HepG2 (cell line): ENCODE data around the gene WDFY1. TPM values are rescaled to one million over a fixed set of nuclear protein-coding genes. Genes with fewer than 3 reads are reported as not detected.

Experiments
- BCL6 ChIP-seq: IDR thresholded peaks from 2 replicates; pipeline ENCODE4 v1.6.1; 2016; ENCODE audit warnings: missing genetic modification reagents, missing compliant biosample characterization
- HDAC2 ChIP-seq: sonication (generic); formaldehyde crosslinking; IDR thresholded peaks from 2 replicates; pipeline ENCODE4 v1.4.0; 2020; ENCODE audit warnings: missing genetic modification reagents
- KDM1A ChIP-seq: IDR thresholded peaks from 2 replicates; pipeline ENCODE4 v1.6.1; 2016; ENCODE audit warnings: missing compliant biosample characterization
- MAZ ChIP-seq, 2 experiments: sonication (generic) in 1 of 2; formaldehyde crosslinking in 1 of 2; IDR thresholded peaks; 2 replicates each; pipeline versions ENCODE4 v1.5.0 to v1.6.1; 2012 to 2020; ENCODE audit warnings: low read depth in 2 of 2, mild to moderate bottlenecking in 2 of 2, borderline replicate concordance in 1 of 2, improper control_type of control experiment in 1 of 2, low read length in 1 of 2, missing genetic modification reagents in 1 of 2, moderate library complexity in 1 of 2
- MED8 ChIP-seq: sonication (generic); formaldehyde crosslinking; IDR thresholded peaks from 2 replicates; pipeline ENCODE4 v1.8.1; 2023; ENCODE audit warnings: mild to moderate bottlenecking, missing genetic modification reagents; ENCODE audit not compliant: insufficient replicate concordance
- MEF2D ChIP-seq: sonication (generic); formaldehyde crosslinking; IDR thresholded peaks from 2 replicates; pipeline ENCODE4 v1.5.1; 2020; ENCODE audit warnings: mild to moderate bottlenecking, missing genetic modification reagents
- NFKB2 ChIP-seq: sonication (generic); formaldehyde crosslinking; IDR thresholded peaks from 2 replicates; pipeline ENCODE4 v1.4.0; 2020; ENCODE audit warnings: missing genetic modification reagents, borderline replicate concordance
- PRPF4 ChIP-seq: fragments of 200-400 bp; formaldehyde crosslinking; IDR thresholded peaks from 2 replicates; pipeline ENCODE4 v1.6.1; 2016; ENCODE audit warnings: low read length, low read depth; ENCODE audit not compliant: poor library complexity, severe bottlenecking
- RNF219 ChIP-seq: sonication (generic); formaldehyde crosslinking; IDR thresholded peaks from 2 replicates; pipeline ENCODE4 v1.5.0; 2020; ENCODE audit warnings: mild to moderate bottlenecking, missing genetic modification reagents
- SP2 ChIP-seq: sonication (generic); formaldehyde crosslinking; IDR thresholded peaks from 2 replicates; pipeline ENCODE4 v1.5.1; 2020; ENCODE audit warnings: mild to moderate bottlenecking, missing genetic modification reagents
- TARDBP ChIP-seq: sonication (generic); formaldehyde crosslinking; IDR thresholded peaks from 2 replicates; pipeline ENCODE4 v1.8.0; 2022; ENCODE audit warnings: mild to moderate bottlenecking, missing genetic modification reagents
- TEAD3 ChIP-seq: optimal IDR thresholded peaks from 2 replicates; pipeline ENCODE3; 2016; ENCODE audit warnings: borderline replicate concordance
- TMF1 ChIP-seq: sonication (generic); formaldehyde crosslinking; IDR thresholded peaks from 2 replicates; pipeline ENCODE4 v1.8.1; 2022; ENCODE audit warnings: low read depth, missing genetic modification reagents
- TOE1 ChIP-seq: sonication (generic); formaldehyde crosslinking; IDR thresholded peaks from 2 replicates; pipeline ENCODE4 v1.4.0; 2020; ENCODE audit warnings: mild to moderate bottlenecking, missing genetic modification reagents
- ZFP36L1 ChIP-seq: sonication (generic); formaldehyde crosslinking; IDR thresholded peaks from 2 replicates; pipeline ENCODE4 v1.8.0; 2022; ENCODE audit warnings: mild to moderate bottlenecking, missing genetic modification reagents, moderate library complexity
- ZNF260 ChIP-seq: sonication (generic); formaldehyde crosslinking; IDR thresholded peaks from 2 replicates; pipeline ENCODE4 v1.4.0; 2020; ENCODE audit warnings: missing genetic modification reagents, low read depth, mild to moderate bottlenecking, borderline replicate concordance
- ZNF33B ChIP-seq: sonication (generic); formaldehyde crosslinking; IDR thresholded peaks from 2 replicates; pipeline ENCODE4 v1.5.1; 2020; ENCODE audit warnings: mild to moderate bottlenecking, missing genetic modification reagents
- ZNF432 ChIP-seq: sonication (generic); formaldehyde crosslinking; IDR thresholded peaks from 2 replicates; pipeline ENCODE4 v1.5.0; 2020; ENCODE audit warnings: missing genetic modification reagents, mild to moderate bottlenecking, borderline replicate concordance
- ZSCAN30 ChIP-seq: sonication (generic); formaldehyde crosslinking; IDR thresholded peaks from 2 replicates; pipeline ENCODE4 v1.5.0; 2020; ENCODE audit warnings: mild to moderate bottlenecking, missing genetic modification reagents
- polyA plus RNA-seq, 8 experiments: library from polyadenylated mRNA; depleted of rRNA in 3 of 8; stranded (reverse) in 7 of 8; unstranded in 1 of 8; fragments of >200 nt; fragmentation: Illumina TruSeq in 4 of 8; extraction: Trizol in 4 of 8; gene quantifications; 2 replicates each; pipeline versions ENCODE4 v1.2.1 to v1.2.3, GENCODE V29; 2011 to 2016; ENCODE audit warnings: low read depth in 4 of 8, missing spikeins in 1 of 8, mixed read lengths in 1 of 8; ENCODE audit not compliant: insufficient read depth in 1 of 8
- total RNA-seq, 5 experiments: library from RNA; depleted of rRNA; stranded (reverse); fragments of >200 nt; fragmentation: Illumina TruSeq; extraction: Trizol; gene quantifications; 2 replicates each; pipeline ENCODE4 v1.2.3, GENCODE V29; 2016; ENCODE audit warnings: low read depth in 1 of 5
- TF ChIP-seq, protein P1 (sequence below): sonication (generic); formaldehyde crosslinking; IDR thresholded peaks from 2 replicates; pipeline ENCODE4 v1.9.0; 2021; ENCODE audit warnings: missing genetic modification reagents, borderline replicate concordance
- TF ChIP-seq, protein P2 (sequence below): IDR thresholded peaks from 2 replicates; pipeline ENCODE4 v1.6.1; 2016; ENCODE audit warnings: missing compliant biosample characterization, missing genetic modification reagents, borderline replicate concordance
- TF ChIP-seq, protein P3 (sequence below): sonication (generic); formaldehyde crosslinking; IDR thresholded peaks from 2 replicates; pipeline ENCODE4 v1.9.0; 2021; ENCODE audit warnings: missing genetic modification reagents, mild to moderate bottlenecking, borderline replicate concordance

The WDFY1 gene
- total and polyA plus RNA-seq, 2 of the 13 experiments (the other 11 are each of a cell fraction or from before 2014, with no cell fraction given), result 77.0 to 78.4 TPM

GRCh38 chr2:223908304-223908998 is 36.7 kb downstream of the WDFY1 start (continued):
- TF ChIP-seq, protein P1, sequence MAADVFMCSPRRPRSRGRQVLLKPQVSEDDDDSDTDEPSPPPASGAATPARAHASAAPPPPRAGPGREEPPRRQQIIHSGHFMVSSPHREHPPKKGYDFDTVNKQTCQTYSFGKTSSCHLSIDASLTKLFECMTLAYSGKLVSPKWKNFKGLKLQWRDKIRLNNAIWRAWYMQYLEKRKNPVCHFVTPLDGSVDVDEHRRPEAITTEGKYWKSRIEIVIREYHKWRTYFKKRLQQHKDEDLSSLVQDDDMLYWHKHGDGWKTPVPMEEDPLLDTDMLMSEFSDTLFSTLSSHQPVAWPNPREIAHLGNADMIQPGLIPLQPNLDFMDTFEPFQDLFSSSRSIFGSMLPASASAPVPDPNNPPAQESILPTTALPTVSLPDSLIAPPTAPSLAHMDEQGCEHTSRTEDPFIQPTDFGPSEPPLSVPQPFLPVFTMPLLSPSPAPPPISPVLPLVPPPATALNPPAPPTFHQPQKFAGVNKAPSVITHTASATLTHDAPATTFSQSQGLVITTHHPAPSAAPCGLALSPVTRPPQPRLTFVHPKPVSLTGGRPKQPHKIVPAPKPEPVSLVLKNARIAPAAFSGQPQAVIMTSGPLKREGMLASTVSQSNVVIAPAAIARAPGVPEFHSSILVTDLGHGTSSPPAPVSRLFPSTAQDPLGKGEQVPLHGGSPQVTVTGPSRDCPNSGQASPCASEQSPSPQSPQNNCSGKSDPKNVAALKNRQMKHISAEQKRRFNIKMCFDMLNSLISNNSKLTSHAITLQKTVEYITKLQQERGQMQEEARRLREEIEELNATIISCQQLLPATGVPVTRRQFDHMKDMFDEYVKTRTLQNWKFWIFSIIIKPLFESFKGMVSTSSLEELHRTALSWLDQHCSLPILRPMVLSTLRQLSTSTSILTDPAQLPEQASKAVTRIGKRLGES (CRISPR knock-in tag), result no peak
- TF ChIP-seq MEF2D (CRISPR knock-in tag), result peak; percentile 94
- no peak for TF ChIP-seq ZNF432 (CRISPR knock-in tag)
- TF ChIP-seq MAZ (IDR thresholded peaks at IDR 0.05; ENCODE audit: borderline replicate concordance, low read depth, low read length), result peak; percentile 25; the same call in 1 of the 2 replicates
- 0 out of 2 replicates have a peak, but pooled peaks have one; percentile 49 for TF ChIP-seq MAZ (CRISPR knock-in tag; IDR thresholded peaks at IDR 0.05; ENCODE audit: low read depth)
- TF ChIP-seq, protein P2, sequence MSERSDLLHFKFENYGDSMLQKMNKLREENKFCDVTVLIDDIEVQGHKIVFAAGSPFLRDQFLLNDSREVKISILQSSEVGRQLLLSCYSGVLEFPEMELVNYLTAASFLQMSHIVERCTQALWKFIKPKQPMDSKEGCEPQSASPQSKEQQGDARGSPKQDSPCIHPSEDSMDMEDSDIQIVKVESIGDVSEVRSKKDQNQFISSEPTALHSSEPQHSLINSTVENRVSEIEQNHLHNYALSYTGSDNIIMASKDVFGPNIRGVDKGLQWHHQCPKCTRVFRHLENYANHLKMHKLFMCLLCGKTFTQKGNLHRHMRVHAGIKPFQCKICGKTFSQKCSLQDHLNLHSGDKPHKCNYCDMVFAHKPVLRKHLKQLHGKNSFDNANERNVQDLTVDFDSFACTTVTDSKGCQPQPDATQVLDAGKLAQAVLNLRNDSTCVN (CRISPR knock-in tag), result peak; percentile 54; the same call in 1 of the 2 replicates
- TF ChIP-seq SP2 (CRISPR knock-in tag), result no peak
- peak; percentile 99 for TF ChIP-seq TEAD3 (CRISPR knock-in tag)
- no peak for TF ChIP-seq ZNF260 (CRISPR knock-in tag)
- TF ChIP-seq TMF1 (CRISPR knock-in tag), result no peak
- 0 out of 2 replicates have a peak, but pooled peaks have one; percentile 81 for TF ChIP-seq TOE1
- TF ChIP-seq ZNF33B, result no peak; the same call in 1 of the 2 replicates
- peak; percentile 58; the same call in 1 of the 2 replicates for TF ChIP-seq NFKB2 (CRISPR knock-in tag)
- TF ChIP-seq MED8 (CRISPR knock-in tag), result no peak
- no peak for TF ChIP-seq PRPF4
- peak; percentile 91 for TF ChIP-seq KDM1A (CRISPR knock-in tag)
- peak; percentile 96 for TF ChIP-seq BCL6
- peak; percentile 97 for TF ChIP-seq TARDBP (CRISPR knock-in tag)
- TF ChIP-seq, protein P3, sequence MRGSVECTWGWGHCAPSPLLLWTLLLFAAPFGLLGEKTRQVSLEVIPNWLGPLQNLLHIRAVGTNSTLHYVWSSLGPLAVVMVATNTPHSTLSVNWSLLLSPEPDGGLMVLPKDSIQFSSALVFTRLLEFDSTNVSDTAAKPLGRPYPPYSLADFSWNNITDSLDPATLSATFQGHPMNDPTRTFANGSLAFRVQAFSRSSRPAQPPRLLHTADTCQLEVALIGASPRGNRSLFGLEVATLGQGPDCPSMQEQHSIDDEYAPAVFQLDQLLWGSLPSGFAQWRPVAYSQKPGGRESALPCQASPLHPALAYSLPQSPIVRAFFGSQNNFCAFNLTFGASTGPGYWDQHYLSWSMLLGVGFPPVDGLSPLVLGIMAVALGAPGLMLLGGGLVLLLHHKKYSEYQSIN (CRISPR knock-in tag), result no peak
- TF ChIP-seq RNF219 (CRISPR knock-in tag), result 0 out of 2 replicates have a peak, but pooled peaks have one; percentile 31
- TF ChIP-seq HDAC2 (CRISPR knock-in tag), result peak; percentile 96
- TF ChIP-seq ZSCAN30, result no peak
- TF ChIP-seq ZFP36L1 (CRISPR knock-in tag), result no peak
